Large intestine (tissue), 3 donors: Measurements from ENCODE around the gene ADCY9. TPM values are rescaled to one million over a fixed set of nuclear protein-coding genes. Genes with fewer than 3 reads are reported as not detected.
A peak's percentile ranks its signal among the peaks of the same experiment; 100 is the strongest.

ENCODE experiments used
- DNase-seq, 2 donors: peaks; one replicate each; pipeline versions ENCODE4 v3.0.0 to v3.0.0-alpha.2; 2013
- H3K27ac ChIP-seq: one replicate; pipeline ENCODE4 v1.5.1; 2013; ENCODE audit warnings: low read length
- H3K27me3 ChIP-seq: 2 replicates; pipeline ENCODE4 v1.6.1; 2013; ENCODE audit warnings: low read length; ENCODE audit not compliant: control insufficient read depth, insufficient read depth
- H3K36me3 ChIP-seq: 2 replicates; pipeline ENCODE4 v1.6.1; 2013; ENCODE audit warnings: low read length; ENCODE audit not compliant: control insufficient read depth, insufficient read depth
- H3K4me1 ChIP-seq: one replicate; pipeline ENCODE4 v1.6.1; 2013; ENCODE audit warnings: low read length; ENCODE audit not compliant: control insufficient read depth, insufficient read depth
- H3K4me3 ChIP-seq: one replicate; pipeline ENCODE4 v1.5.1; 2013; ENCODE audit warnings: low read length
- H3K9me3 ChIP-seq: one replicate; pipeline ENCODE4 v1.6.1; 2013; ENCODE audit warnings: mild to moderate bottlenecking, low read depth, low read length, moderate library complexity; ENCODE audit not compliant: control insufficient read depth
- WGBS: methylation state at CpG from one replicate; pipeline ENCODE4 v1.1.5; 2013; ENCODE audit warnings: low lambda C conversion rate; ENCODE audit not compliant: insufficient coverage; 5-methylcytosine and 5-hydroxymethylcytosine counted together
- polyA plus RNA-seq: library from polyadenylated mRNA; unstranded; fragments of 120-200 nt; gene quantifications from one replicate; pipeline ENCODE4 v1.2.1, GENCODE V29; 2013

The ADCY9 gene
- polyA plus RNA-seq, 1 donor = 8.1 TPM

DNA sequence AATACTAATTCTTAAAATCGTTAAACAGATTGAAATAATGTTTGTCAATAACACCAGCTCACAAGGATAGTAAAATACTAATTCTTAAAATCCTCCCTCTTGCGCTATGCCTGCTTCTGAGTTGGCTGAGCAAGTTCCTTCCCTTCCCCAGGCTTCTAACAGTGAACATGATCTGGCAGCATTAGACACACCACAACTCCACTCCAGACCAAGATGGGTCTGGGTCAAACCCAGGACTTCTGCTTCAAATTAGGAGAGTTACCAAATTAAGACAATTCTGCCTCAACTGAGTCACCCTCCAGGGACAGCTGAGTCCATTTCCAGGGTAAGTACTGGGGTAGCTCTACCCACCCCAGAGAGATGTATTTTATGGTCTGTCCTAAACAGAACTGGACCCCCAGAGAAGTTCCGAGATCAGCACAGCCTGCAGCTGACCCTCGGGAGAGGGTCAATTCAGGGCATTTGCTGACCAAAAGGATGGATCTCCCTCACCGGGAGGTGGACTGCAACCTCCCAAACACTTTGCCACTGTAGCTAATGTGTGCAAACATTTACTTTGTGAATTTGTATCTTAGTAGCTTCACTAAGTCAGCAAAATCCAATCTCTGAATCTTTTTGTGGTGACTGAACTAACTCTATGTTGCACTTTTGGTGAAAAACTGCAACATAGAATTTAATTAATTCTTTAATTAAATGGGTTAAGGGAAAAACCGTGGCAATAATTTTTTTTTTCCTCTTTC lies 48.8 kb downstream of the ADCY9 start:
- Histone ChIP-seq H3K9me3 (peaks cover 12% of the 10 kb centered on the region), H3K4me1 (no peaks in the 10 kb centered on the region)
- 69% methylated on average over 4 of the region's 6 CpGs for WGBS

DNA sequence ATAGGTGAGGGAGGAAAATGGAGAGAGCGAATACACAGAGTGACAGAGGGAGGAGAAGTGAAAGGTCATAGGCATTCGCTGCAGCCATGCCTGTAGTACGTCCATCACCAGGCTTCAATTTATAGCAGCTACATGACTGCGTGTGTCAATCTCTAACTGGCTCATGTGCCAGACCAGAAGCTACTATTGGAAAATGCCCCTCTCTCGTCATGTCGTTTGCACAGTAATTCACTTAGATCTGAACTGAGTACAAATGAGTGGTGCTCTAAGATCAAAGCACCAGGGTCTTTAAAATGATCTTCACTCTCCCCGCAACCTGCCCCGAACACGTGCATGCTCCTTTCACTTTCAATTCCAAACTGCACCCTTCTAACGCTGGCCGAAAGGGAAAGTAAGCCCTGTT lies 51.3 kb downstream of the ADCY9 start:
- Histone ChIP-seq H3K4me1 (no peaks in the 10 kb centered on the region), H3K36me3 (no peaks in the 10 kb centered on the region), H3K27me3 (no peaks in the 10 kb centered on the region), H3K27ac (no peak overlapping the region), H3K9me3 (peaks cover 28% of the 10 kb centered on the region), H3K4me3 (no peak overlapping the region)
- 65% methylated on average over 5 of the region's 11 CpGs for WGBS
- no peak for DNase-seq

More for the DNA sequence above, 48.8 kb downstream of the ADCY9 start:
- no peaks in the 10 kb centered on the region for H3K36me3 ChIP-seq
- no peak overlapping the region for H3K27ac ChIP-seq
- H3K27me3 ChIP-seq = no peaks in the 10 kb centered on the region
- H3K4me3 ChIP-seq = no peak overlapping the region
- DNase-seq = no peak

DNA sequence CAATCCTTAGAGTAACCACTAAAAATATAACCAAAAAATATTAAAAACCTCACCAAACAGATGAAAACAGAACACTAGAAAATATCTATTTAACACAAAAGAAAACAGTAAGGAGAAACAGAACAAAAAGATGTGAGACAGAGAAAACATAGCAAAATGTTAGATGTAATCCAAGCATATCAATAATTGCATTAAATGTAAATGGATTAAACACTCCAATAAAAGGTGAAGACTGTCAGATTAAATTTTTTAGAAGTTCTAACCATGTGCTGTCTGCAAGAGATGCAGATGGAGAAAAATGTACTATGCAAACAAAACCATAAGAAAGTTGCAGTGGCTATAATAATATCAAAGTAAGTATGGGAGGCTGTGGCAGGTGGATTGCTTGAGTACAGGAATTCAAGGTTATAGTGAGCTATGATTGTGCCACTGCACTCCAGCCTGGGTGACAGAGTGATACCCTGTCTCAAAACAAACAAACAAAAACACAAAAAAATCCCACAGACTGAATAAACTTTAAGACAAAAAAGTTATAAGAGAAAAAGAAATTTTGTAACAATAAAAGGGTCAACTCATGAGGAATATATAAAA lies 53.9 kb downstream of the ADCY9 start:
- no peak overlapping the region for H3K4me3 ChIP-seq
- no peak for DNase-seq
- H3K27ac ChIP-seq = no peak overlapping the region
- H3K9me3 ChIP-seq = peaks cover 30% of the 10 kb centered on the region
- no peaks in the 10 kb centered on the region for H3K36me3 ChIP-seq
- H3K4me1 ChIP-seq = no peaks in the 10 kb centered on the region
- H3K27me3 ChIP-seq = no peaks in the 10 kb centered on the region

DNA sequence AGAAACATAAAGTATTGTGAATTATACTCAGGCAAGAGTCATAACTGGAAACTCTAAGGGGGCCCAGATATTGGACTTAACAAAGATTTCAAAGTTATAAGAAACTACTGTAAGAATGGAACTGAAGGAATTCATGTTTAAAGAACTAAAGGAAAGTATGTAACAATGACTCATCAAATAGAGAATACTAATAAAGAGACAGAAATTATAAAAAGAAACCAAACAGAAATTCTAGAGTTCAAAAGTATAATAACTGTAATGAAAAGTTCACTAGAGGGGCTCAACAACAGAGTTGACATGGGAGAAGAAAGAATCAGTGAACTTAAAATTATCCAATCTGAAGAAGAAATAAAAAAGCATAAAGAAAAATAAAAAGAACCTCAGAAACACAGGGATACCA lies 55.4 kb downstream of the ADCY9 start:
- Histone ChIP-seq H3K36me3 (no peaks in the 10 kb centered on the region), H3K27ac (no peak overlapping the region), H3K4me3 (no peak overlapping the region), H3K27me3 (no peaks in the 10 kb centered on the region), H3K9me3 (peaks cover 30% of the 10 kb centered on the region), H3K4me1 (no peaks in the 10 kb centered on the region)
- no peak for DNase-seq

DNA sequence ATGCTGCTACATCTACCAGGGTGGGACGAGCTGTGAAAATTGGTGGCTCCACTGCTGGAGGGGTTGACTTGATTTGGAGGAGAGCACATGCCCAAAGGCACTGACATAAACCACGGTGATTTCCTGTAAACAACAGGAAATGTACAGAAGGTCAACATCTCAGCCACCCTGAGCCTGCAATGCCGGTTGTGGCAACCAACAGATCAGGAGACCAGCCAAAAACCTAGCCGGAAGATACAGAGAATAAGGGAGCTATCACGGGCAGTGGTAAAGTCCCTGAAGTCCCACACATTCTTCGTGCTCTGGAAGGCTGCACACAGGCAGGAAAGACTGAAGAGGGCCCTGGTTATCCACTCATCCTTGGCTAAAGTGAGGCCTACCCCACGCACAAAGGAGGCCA lies 56.2 kb downstream of the ADCY9 start:
- H3K27ac ChIP-seq = no peak overlapping the region
- H3K9me3 ChIP-seq = peaks cover 30% of the 10 kb centered on the region
- DNase-seq = no peak

DNA sequence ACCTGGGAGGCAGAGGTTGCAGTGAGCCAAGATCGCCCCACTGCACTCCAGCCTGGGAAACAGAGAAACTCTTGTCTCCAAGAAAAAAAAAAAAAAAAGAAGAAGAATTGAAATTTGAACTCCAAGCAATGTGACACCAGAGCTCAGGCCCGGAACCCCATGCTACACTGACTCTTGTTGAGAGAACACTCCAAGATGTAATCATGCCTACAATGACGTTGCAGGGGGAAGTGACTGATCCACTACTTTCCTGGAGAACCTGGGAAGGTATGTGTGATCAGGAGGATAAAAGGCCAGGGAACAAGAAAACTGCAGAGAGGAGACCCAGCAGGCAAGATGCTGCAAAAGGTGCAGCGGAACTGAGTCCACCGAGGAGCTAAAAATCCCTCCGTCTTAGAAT lies 57.9 kb downstream of the ADCY9 start:
- no peaks in the 10 kb centered on the region for H3K4me1 ChIP-seq
- no peak for DNase-seq
- WGBS = no CpG with 5 or more reads among the region's 6 CpGs
- H3K9me3 ChIP-seq = peaks cover 26% of the 10 kb centered on the region
- no peaks in the 10 kb centered on the region for H3K36me3 ChIP-seq
- H3K27me3 ChIP-seq = no peaks in the 10 kb centered on the region
- no peak overlapping the region for H3K27ac ChIP-seq
- H3K4me3 ChIP-seq = no peak overlapping the region

More for the DNA sequence above, 56.2 kb downstream of the ADCY9 start:
- H3K4me1 ChIP-seq = no peaks in the 10 kb centered on the region
- H3K4me3 ChIP-seq = no peak overlapping the region
- H3K27me3 ChIP-seq = no peaks in the 10 kb centered on the region
- no peaks in the 10 kb centered on the region for H3K36me3 ChIP-seq
- WGBS = no CpG with 5 or more reads among the region's 7 CpGs

DNA sequence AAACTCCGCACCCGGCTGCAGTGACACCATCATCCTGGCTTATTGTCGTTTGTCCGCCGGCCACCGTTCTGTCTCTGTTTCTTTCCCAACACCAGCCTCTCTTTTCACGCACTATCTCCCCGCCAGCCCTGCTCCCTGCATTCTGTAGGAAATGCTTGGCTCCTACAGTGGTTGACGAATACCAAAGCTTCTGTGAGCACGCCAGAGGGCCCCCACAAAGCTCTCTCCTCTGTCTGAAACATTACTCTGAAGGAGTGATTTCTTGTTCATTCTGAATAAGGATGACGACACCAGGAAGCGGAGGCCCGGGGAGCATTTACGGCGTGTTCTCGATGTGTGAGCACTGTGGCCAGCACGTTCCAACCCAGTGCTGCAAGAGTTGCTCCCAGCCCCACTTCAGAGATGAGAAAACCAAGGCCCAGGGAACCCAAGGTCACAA lies 58.8 kb downstream of the ADCY9 start:
- DNase-seq = no peak
- H3K4me1 ChIP-seq = no peaks in the 10 kb centered on the region
- WGBS = 80% methylated on average over 2 of the region's 17 CpGs
- H3K36me3 ChIP-seq = no peaks in the 10 kb centered on the region
- peaks cover 18% of the 10 kb centered on the region for H3K9me3 ChIP-seq
- H3K27ac ChIP-seq = no peak overlapping the region
- H3K27me3 ChIP-seq = no peaks in the 10 kb centered on the region
- no peak overlapping the region for H3K4me3 ChIP-seq

DNA sequence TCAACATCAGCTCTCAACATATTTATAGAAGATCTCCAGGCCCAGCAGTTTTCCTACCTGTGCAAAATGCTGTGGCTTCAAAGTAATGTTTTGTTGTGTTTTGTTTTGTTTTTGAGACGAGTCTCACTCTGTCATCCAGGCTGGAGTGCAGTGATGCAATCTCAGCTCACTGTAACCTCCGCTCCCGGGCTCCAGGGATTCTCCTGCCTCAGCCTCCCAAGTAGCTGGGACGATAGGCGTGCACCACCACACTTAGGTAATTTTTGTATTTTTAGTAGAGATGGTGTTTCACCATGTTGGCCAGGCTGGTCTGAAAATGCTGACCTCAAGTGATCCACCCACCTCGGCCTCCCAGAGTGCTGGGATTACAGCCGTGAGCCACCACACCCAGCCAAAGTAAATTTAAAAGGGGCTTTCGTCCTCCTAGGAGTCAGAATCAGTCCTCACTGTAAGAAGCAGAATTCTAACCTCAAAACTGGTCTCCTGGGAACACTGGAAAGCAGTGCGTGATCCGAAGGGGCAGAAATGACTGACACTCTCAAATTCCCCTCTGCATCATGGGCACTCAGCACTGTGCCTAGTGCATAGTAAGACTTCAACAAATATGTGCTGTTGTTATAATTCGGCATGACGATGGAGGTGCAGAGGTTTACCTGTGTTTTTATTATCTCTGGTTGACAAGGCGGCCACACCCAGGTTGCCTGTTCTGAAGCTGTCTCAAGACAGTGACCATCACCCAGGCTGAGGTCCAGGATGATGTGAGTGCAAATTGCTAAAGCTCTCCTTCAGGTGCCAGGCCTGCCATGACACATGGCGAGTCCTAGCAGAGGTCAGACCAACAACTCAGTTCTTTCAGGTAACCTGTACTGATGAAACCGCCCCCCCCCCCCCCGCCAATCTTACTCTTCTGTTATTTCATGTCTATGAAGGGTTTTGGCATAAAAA lies 59.8 kb downstream of the ADCY9 start:
- peaks cover 13% of the 10 kb centered on the region for H3K9me3 ChIP-seq
- no CpG with 5 or more reads among the region's 16 CpGs for WGBS
- H3K27ac ChIP-seq = no peak overlapping the region
- no peaks in the 10 kb centered on the region for H3K36me3 ChIP-seq
- no peaks in the 10 kb centered on the region for H3K4me1 ChIP-seq
- no peak for DNase-seq
- H3K27me3 ChIP-seq = no peaks in the 10 kb centered on the region
- no peak overlapping the region for H3K4me3 ChIP-seq

DNA sequence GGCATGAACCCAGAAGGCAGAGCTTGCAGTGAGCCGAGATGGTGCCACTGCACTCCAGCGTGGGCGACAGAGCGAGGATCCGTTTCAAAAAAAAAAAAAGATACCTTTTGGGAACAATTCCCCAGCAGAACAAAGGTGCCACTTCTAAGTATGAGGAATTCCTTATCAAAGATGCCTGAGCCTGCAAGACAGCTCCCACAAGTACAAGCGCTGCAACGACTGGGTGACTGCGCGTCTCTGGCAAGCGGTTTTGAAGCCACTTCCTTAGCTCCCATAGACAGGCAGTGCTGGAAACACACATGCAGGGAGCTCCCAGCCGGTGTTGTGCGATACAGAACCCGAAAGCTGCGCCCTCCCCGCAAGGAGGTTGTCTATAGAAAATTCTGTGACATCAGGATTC lies 60.5 kb downstream of the ADCY9 start:
- Histone ChIP-seq H3K27ac (no peak overlapping the region), H3K27me3 (no peaks in the 10 kb centered on the region), H3K36me3 (no peaks in the 10 kb centered on the region), H3K4me3 (no peak overlapping the region), H3K9me3 (peaks cover 7% of the 10 kb centered on the region), H3K4me1 (no peaks in the 10 kb centered on the region)
- no peak for DNase-seq
- WGBS = no CpG with 5 or more reads among the region's 15 CpGs

DNA sequence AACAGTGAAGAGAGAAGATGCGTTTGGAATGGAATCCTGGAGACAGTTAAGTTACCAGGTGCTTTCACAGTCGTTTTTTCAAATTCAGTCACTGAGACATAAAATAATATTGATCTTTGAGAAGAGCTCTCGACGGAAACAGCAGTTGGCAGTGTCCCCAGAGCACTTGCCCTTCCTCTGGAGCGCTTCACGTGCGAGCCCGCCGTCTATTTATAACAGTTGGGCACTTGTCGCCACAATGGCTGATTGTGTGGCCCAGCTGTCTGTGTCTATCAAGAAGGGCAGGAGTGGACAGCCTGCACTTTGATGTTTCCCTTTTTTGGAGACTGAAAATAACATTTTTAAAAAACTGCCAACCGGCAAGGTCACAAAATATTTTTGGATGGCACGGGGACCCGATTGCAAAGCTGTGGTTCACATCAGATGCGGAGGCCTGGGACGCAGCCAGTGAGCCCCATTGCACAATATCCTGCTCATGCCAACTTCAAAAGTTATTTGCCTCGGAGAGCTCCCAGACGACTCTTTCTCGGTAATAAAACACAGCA lies 62.9 kb downstream of the ADCY9 start:
- Histone ChIP-seq H3K4me3 (no peak overlapping the region), H3K4me1 (no peaks in the 10 kb centered on the region), H3K27me3 (no peaks in the 10 kb centered on the region), H3K27ac (peak overlapping the region; percentile 12), H3K36me3 (no peaks in the 10 kb centered on the region), H3K9me3 (no peaks in the 10 kb centered on the region)
- WGBS = 63% methylated on average over 2 of the region's 18 CpGs
- DNase-seq = no peak
